GM12873 (cell line): Measurements from ENCODE around the gene NDUFA6.
A peak's percentile ranks its signal among the peaks of the same experiment; 100 is the strongest.
"Not testable (repeated sequence)": the region's sequence is repeated elsewhere in the genome, so short reads cannot be mapped to it uniquely, and the experiment has no call there.

Source experiments
- CTCF ChIP-seq: IDR thresholded peaks from 2 replicates; pipeline ENCODE4 v1.5.1; 2012; ENCODE audit warnings: low read depth, mild to moderate bottlenecking, moderate library complexity, low read length, control low read depth; ENCODE audit not compliant: insufficient read depth; ENCODE audit errors: missing control alignments

Gene NDUFA6

GRCh38 chr22:42130639-42131431 is 40.3 kb upstream of the NDUFA6 start, which contains the start of gene CYP2D6:
Gene CYP2D6 (minus strand): TSS chr22:42130810. CDS start chr22:42130791, 19 bp downstream.
- TF ChIP-seq CTCF = not testable (repeated sequence)

- TF ChIP-seq CTCF = no peak
Observed at GRCh38 chr22:42127606-42128005, 37.0 kb upstream of the NDUFA6 start.

- TF ChIP-seq CTCF = no peak
Observed at GRCh38 chr22:42116848-42117424, 26.4 kb upstream of the NDUFA6 start.

GRCh38 chr22:42114721-42115120 is 24.1 kb upstream of the NDUFA6 start:
- TF ChIP-seq CTCF = peak; percentile 37

- TF ChIP-seq CTCF = peak; percentile 37
Observed at GRCh38 chr22:42112793-42113192, 22.2 kb upstream of the NDUFA6 start.

- no peak for TF ChIP-seq CTCF
Observed at GRCh38 chr22:42111798-42112197, 21.2 kb upstream of the NDUFA6 start.

- TF ChIP-seq CTCF = no peak
Observed at GRCh38 chr22:42108848-42109247, 18.3 kb upstream of the NDUFA6 start.
